LNCaP clone FGC (cell line): ENCODE results near the gene ARHGAP30.

Experiments used
- DNase-seq: peaks from one replicate; pipeline ENCODE4 v3.0.0-alpha.2; 2011; ENCODE audit warnings: low read depth
- H3K4me3 ChIP-seq: 2 replicates; pipeline ENCODE4 v1.5.1; 2011; ENCODE audit warnings: mild to moderate bottlenecking, low read depth, low read length, control low read depth
- TF ChIP-seq, protein P1 (sequence below): IDR thresholded peaks from 2 replicates; pipeline ENCODE4 v1.5.1; 2012; ENCODE audit warnings: mild to moderate bottlenecking; ENCODE audit not compliant: control insufficient read depth, insufficient read depth; ENCODE audit errors: extremely low read depth

Gene ARHGAP30

DNA sequence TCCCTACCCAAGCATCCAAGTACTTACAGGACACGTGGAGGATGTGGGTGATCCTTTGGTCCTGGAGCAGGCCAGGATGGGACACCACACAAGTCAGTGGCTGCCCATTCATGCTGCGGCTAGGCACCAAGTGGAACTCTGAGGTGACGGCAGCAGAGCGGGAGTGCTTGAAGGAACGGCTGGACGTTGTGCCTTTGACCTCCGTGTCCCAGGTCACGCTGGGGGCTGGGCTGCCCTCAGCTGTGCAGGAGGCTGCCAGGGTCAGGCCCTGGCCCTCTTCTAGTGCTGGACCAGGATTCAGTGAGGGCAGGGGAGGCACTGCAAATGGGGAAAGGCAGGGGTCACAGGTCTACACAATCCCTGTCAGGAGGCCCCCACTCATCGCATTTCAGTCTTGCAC lies 7.7 kb upstream of the ARHGAP30 start:
- H3K4me3 ChIP-seq: no peak overlapping the region
- DNase-seq: no peak
- TF ChIP-seq, protein P1, sequence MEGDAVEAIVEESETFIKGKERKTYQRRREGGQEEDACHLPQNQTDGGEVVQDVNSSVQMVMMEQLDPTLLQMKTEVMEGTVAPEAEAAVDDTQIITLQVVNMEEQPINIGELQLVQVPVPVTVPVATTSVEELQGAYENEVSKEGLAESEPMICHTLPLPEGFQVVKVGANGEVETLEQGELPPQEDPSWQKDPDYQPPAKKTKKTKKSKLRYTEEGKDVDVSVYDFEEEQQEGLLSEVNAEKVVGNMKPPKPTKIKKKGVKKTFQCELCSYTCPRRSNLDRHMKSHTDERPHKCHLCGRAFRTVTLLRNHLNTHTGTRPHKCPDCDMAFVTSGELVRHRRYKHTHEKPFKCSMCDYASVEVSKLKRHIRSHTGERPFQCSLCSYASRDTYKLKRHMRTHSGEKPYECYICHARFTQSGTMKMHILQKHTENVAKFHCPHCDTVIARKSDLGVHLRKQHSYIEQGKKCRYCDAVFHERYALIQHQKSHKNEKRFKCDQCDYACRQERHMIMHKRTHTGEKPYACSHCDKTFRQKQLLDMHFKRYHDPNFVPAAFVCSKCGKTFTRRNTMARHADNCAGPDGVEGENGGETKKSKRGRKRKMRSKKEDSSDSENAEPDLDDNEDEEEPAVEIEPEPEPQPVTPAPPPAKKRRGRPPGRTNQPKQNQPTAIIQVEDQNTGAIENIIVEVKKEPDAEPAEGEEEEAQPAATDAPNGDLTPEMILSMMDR: no peak

DNA sequence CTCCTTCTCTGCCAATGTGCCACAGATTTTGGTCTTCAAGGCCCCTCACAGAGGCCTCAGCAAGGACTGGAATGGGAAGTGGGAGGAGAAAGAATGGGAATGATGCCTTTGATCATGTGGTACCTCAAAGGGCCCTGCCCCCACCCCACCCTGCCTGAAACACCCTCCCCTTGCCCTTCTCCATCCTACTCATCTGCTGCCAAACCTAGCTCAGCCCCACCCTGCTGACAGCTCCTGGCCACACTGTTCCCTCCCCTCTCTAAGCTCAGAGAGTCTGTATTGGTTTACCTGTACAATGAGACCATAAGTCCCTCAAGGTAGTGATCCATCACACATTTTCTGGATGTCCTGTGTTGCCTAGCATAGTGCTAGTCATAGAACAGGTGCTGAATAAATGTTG lies 6.7 kb upstream of the ARHGAP30 start:
- TF ChIP-seq, protein P1: no peak
- no peak overlapping the region for H3K4me3 ChIP-seq
- DNase-seq: no peak

DNA sequence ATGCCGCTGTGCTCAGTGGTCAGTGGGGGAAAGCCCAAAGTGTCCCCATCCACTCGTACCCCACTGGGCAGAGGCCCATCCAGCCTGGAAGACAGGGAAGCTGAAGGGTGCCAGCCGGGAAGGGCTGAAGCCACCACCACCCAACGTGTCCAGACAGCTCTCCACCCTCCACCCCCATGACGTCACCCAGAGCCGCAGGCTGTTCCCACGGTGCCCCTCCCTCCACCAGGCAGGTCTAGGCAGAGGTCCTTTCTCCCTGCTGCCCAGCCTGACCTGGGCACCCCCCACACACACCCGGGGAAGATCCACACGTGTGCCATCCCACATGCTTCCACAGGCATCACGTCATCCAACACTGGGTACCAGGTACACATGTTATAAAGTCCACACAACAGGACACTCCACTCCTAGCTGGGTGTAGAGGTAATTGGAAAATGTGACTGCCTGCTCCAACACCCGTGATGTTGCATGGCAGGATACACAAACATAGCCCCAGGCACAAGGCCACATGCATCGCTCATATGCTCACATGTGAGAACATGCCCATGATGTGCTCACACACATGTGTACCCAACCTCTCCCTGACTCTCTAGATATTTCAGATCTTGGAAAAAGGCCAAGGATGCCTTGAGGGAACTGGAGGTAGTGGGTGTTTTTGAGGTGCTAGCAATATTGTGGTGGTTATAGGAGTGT lies 5.1 kb upstream of the ARHGAP30 start:
- TF ChIP-seq, protein P1: no peak
- H3K4me3 ChIP-seq: no peak overlapping the region
- no peak for DNase-seq

DNA sequence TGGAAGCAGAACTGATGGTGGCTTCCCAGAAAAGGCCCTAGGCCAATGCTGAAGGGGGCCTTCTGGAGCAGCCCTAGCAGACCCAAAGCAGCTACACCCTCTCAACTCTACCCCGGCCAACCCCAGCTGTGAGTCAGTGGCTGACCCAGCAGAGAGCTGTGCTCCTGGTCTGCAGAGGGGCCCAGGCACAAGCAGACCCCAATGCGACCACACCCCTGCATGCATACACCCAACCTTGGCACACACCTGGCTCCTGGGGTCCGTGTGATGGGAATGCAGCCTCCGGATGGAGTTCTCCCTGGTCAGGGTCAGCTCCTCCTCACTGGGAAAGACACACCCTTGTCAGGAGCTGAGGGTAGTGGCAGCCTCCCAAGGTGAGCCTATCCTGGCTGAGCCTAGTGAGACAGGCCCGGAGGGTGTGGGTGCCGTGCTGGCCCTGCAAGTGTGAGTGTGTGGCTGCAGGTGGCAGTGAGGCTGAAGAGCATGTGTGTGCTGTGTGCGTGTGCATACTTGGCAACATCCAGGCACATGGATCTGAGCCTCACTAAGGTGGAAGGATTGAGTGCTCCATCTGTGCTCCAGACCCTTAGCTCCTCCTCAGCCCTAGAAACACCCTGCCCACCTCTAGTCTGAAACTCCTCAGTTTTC lies 3.9 kb upstream of the ARHGAP30 start:
- no peak overlapping the region for H3K4me3 ChIP-seq
- TF ChIP-seq, protein P1: no peak
- no peak for DNase-seq

DNA sequence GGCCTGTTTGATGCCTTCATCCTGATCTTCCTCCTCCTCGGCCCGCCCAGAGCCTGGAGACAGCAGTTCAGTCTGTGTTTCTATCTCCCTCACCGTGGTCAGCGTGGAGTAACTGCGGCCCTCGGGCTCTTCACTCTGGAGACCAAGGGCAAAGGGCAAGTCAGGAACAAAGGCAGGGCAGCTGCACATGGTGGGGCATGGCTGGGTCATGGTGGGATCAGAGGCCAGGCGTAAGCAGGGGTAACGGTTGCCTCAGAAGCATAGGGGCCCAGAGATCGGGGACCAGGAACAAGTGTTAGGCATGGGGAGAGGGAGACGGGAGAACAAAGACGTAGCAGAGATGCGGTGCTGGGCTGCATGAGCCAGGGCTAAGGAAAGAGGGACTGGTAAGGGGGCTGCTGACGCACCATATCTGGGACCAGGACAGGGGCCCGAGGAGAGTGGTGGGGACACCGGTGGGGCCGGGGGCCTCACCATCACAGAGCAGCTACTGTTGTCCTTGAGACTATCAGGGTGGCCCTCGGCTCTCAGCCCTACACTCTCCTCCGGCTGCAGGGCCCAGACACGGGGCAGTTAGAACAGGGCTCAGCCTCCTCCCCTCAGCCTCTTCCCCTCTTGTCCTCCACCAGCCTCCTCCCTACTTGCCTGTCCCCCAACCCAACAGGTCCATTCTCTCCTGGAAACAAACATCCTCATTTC lies 3.2 kb upstream of the ARHGAP30 start:
- H3K4me3 ChIP-seq: no peak overlapping the region
- TF ChIP-seq, protein P1: no peak
- no peak for DNase-seq

DNA sequence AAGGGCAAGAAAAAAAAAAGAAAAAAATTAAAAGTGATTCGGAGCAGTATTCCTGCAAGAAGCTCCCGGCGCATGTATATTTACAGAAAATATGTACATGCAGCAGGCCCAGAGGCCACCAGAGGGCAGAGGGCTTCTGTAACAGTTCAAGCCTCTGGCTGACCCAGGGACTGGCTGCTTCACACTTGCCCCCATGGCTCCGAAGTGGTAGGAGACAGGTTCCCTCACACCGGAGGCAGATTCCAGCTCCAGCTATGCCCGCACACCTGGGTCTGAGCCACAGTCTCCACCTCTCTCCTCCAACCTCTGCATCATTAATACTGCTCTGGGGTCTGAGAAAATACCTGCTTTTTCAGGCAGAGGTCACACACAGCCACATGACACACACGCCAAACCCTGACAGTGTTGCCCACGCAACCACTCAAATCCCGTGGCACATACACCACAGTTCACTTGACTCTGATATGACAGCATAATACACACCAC lies 2.2 kb upstream of the ARHGAP30 start:
- peak; percentile 34 for DNase-seq
- TF ChIP-seq, protein P1: peak; percentile 77
- H3K4me3 ChIP-seq: no peak overlapping the region
